Inflammatory macrophage (primary cell): ENCODE measurements around the gene TSPAN2.

Experiments used
- DNase-seq, 2 donors: peaks; one replicate each; pipeline ENCODE4 v3.0.0-alpha.2; 2020 to 2022

The TSPAN2 gene

DNA sequence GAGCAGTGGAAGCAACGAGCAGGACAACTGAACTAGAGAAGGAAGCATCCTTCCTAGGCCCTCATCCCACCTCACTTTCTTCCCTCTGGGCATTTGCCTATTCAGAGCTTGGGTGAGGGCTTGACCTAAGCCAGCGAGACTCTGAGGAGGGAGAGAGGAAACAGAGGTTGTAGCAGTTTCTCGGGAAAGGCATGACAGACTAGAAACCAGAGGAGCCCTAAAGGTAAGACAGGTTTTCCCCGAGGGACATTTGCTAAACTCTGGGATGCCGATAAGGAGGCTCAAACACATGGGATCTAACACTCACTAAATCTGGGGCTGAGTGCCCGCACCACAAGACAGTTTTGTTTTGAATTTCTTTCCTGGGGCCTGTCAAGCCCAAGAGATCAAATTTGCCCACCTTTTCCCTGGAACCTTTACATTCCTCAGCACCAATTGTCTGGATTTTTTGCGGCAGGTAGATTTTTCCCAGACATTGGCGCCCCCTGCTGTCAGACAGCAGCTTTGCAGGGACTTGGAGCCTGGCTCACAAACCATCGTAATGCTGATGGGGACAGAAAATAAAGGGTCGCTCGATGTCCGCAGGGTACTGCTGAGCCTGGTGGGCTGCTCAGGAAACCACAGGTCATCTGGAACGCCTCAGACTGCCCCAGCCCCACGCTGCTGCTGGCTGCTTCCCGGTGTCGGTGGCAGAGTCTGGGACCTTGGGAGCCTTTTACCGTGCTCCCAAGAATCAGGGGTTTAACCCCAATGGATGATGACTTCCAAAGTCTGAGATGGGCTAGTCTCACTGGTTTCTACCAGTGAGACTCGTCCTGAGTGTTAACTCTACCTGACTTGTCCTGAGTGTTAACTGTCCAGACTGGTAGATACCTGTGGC, 23.4 kb upstream of the TSPAN2 start:
- DNase-seq: peak; percentile 25 to 43

GRCh38 chr1:115107516-115108260, 18.4 kb upstream of the TSPAN2 start:
- DNase-seq: peak; percentile 88 to 96

DNA sequence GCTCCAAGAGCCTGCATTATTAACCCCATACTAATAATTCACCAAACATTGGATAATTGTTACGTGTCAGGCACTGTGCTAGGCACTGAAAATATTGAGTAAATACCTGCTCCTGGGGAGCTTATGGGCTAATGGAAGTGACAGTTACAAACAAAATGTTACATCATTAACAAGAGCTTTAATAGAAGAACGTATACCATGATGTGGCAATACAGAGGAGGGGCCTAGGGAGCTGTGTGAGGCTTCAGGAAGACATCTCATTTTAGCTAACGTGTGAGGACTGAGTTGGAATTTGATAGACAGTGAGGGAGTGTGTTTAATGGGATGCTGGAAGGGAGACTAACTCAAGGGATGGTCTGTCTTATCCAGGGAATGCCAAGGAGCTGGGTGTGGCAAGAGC, 16.5 kb upstream of the TSPAN2 start:
- peak in 1 of 2 donors; percentile 55 for DNase-seq

GRCh38 chr1:115099693-115100050, 10.4 kb upstream of the TSPAN2 start:
- DNase-seq: peak in 1 of 2 donors; percentile 10

- DNase-seq: peak; percentile 69 to 72
Observed at GRCh38 chr1:115098979-115099692, 9.8 kb upstream of the TSPAN2 start.

GRCh38 chr1:115092175-115092574, 2.9 kb upstream of the TSPAN2 start:
- peak in 1 of 2 donors; percentile 19 for DNase-seq

- DNase-seq: peak; percentile 19 to 52
Observed at GRCh38 chr1:115091572-115091971, 2.3 kb upstream of the TSPAN2 start.

DNA sequence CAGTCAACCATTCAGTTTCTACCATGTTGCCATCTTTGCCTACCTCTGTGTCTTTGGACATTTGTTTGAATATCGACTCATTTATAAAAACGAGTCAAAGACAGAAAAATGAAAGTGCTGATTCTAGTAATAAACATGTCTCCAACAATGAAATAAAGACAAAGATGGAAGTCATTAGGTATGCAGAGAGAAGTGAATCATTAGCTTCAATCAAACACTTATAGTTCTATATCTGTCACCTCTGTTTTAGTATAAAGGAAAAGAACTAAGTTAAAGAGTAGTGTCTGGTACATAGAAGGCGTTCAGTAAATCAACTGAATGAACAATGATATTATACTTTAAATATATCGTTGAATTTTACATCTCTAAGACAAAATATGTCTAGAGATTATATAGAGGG, 1.7 kb upstream of the TSPAN2 start:
- DNase-seq: no peak

DNA sequence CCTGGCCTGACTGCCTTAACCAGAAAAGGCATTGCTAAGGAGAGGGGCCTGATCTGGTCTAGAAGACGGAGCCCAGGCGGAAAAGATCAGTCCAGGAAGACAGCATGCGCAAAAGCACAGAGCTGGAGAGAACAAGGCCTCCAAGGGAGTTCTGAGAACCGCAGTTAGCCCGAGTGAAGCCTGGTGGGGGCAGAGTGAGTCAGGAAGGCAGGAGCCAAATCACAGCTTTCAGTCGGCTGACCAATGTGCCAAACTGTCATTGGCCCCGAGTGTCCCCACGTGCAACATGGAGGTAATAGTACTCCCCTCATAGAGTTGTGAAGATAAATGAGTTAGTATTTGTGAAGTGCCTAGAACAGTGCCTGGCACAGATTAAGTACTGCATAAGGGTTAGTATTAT, 1.2 kb upstream of the TSPAN2 start:
- DNase-seq: peak; percentile 13 to 64

DNA sequence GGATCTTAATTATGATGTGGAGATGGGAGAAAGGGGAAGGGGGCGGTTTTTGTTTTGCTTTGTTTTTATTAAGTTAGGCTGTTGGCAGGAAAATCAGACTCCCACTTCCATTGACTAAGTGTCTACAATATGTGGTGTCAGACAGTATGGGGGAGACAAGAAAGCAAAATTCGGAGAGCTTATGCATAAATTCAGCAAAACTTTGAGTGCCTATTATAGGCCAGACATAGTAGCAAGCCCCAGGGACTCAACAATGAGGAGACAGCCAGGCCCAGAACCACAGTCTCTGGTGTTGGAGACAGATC, 835 bp upstream of the TSPAN2 start:
- no peak for DNase-seq

DNA sequence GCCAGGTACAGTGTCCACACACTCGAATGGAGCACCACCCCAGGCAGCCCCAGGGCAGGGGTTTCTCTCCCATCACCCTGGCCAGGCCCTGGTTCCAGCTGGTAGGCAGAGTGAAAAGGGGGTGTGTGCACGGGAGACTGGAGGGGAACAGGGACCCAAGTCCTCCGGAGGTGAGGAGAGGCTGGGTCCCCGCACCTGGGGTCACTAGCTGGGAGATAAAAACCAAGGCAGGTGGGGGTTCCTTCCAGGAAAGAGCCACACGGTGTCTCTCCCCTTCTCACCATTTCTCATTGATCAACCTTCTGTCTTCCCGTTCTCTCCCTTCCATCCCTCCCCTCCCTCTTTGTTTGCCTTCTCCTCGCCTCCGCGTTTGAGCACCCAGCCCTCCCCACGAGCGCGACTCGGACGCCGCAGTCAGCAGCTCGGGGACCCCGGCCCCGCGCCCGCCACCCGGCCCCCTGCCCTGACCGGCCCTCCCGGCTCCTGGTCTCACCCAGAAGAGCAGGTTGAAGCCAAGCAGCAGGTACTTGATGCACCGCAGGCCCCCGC, 358 bp downstream of the TSPAN2 start:
- no peak for DNase-seq

DNA sequence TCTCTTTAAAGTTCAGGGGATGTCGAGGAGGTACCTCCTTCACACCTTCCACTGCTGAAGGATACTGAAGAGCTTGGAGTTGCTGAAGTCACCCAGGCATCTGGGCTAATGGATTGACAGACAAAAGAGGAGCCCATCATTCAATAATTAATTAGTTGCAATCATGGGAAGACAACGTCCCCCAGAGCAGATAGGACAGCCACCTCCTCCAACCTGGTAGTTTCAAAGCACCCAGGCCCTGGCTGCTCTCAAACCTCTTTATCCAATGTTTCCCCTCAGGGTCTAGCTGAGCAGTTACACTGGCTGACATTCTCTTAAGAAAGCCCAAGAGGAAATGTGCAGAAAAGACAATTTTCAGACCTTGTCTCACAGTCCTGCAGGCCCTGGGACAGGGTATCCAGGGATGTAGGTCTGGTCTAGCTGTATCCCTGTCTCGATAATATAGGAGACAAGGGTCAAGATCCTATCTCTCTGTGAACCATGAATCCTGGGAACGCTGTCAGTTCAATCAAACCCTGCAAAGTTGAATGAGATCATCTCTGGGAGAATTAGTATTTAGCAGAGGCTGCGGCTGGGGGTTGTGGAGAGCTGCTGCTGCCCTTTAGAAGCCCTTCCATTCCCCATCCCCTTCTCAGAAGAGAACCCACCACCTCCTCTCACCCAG, 1.1 kb downstream of the TSPAN2 start:
- DNase-seq: no peak

GRCh38 chr1:115086176-115086830, 3.0 kb downstream of the TSPAN2 start:
- no peak for DNase-seq

DNA sequence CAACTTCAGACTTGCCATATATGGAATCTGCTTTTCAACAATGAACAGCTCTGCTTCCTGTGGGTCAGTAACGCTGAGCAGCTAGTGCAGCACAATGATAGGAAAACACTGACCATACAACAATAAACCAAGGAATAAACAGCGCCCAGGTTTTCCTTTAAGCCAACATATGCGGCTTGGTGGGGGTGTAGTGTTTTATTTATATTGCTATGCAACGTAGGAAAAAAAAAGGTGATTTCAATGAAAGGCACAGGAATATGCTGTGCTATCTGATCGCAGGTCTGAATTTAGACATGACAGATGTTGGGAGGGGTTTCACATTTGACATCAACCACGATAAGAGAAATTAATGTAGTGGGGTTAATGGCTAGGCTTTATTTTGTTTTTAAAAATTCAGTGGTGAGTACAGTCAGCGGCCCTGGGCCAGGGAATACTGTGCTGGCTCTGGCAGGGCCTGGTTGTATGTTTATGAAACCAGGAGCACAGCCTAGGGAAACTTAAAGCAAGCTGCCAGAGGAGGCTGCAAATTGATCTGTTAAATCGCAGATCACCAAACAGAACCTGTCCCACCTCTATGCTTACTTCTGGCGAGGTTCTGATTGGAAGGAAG, 4.3 kb downstream of the TSPAN2 start:
- no peak for DNase-seq

DNA sequence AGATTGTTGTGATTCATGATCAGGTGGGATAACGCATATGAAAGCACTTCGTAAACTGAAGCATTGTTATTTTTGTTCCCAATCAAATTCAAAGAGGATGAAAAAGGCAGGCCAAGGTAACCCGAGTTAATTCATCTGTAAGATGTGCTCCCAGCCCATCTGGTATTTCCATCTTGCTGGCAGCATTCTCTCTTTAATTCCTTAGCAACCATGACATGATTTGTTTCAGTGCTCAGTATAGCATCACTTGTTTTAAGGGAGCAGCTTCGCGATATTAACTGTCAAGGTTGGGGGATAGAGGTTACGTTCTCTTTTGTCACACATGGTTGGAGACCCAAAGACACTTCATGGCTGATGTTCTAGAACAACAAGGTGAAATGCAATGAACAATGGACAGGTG, 6.4 kb downstream of the TSPAN2 start:
- DNase-seq: no peak

GRCh38 chr1:115078708-115079107, 10.6 kb downstream of the TSPAN2 start:
- DNase-seq: no peak

DNA sequence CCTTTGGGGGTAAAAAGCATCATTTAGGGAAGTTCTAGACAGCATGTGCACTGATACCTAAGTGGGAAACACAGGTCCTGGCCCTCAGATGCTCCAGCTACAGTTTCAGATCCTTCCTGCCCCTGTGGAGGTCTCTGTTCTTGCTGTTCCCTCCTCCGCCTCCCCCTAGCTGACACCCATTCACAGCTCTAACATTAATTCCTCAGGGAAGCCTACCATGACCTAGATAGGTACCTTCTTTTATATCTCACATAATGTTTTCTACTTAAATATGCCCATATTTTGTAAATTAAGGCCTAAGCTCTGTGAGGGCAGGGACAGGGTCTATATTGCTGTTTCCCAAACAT, 11.3 kb downstream of the TSPAN2 start:
- DNase-seq: no peak

GRCh38 chr1:115077286-115077983, 11.9 kb downstream of the TSPAN2 start:
- DNase-seq: no peak

DNA sequence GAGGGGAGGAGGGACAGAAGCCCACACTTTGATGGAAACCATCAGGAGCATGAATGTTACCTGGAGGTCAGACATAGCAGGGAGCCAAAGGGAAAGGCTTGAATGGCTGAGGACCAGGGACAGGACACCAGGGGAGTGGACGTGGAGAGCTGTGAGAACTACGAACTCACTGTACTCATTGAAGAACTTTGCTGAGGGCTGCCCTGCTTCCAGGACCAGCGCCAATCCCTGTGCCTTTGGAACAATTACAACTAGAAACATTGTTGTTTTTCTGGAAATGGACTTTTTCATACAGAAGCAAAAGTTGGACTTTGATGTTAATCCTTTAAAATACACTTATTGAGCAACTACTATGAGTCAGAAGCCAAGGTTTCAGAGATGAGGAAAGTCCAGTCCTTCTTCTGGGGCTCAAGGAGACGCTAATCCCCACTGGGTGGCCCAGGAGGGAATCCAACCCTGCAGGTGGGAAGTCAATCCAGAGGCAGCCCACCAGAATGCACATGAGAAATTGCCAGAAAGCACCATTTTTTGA, 12.9 kb downstream of the TSPAN2 start:
- DNase-seq: no peak

DNA sequence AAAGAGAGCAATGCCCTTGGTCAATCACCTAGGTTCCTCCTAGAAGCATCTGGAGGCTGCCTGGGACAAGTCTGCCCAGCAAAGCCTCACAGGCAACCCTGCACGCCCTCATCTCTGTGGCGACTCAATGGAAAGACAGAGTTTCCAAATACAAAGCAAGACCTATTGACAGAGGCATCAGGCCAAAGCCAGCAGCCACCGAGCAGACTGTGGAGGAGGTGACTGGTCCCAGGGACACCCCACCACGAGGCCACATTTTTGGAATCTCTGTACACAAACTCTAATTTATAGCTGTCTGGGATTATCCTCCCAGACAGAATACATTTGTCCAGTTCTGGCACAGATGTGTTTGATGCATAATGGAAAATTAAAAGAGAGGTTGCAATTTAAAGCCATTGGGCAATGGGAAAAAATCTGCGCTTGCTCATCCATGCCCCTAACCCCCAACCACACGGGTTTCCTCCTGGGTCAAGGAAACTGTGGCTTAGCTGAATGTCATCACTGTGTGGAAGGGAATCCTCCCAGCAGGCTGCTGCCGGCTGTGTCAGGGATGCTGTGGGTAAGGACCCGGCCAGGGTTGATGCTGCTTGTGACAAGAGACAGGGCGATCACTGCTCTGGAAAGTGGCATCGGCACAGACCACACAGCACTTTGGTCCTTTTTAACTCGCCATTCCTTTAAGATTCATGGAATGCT, 14.3 kb downstream of the TSPAN2 start:
- no peak for DNase-seq
